Stimulated activated CD4-positive, alpha-beta T cell treated with anti-CD3 and anti-CD28 coated beads, Interleukin-12 subunit alpha, Interleukin-12 subunit beta, amount 100 ng/mL, for 4 hours (primary cell): ENCODE data around the gene ZNF787.
"Not testable (repeated sequence)": the region's sequence is repeated elsewhere in the genome, so short reads cannot be mapped to it uniquely, and the experiment has no call there.

ENCODE experiments used
- DNase-seq: peaks from one replicate; pipeline ENCODE4 v3.0.0-alpha.2; 2020

ZNF787 gene

DNA sequence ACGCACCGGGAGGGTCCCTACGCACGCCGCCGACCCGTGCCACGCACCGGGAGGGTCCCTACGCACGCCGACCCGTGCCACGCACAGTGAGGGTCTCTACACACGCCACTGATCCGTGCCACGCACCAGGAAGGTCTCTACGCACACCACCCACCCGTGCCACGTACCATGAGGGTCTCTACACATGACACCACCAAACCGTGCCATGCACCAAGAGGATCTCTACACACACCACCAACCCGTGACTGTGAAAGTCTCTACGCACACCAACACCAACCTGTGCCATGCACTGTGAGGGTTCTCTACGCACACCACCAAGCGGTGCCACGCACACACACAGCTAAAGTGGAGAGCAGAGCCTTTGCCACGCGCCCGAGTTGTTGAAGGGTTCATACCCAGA is 16.7 kb downstream of the ZNF787 start:
- no peak for DNase-seq

DNA sequence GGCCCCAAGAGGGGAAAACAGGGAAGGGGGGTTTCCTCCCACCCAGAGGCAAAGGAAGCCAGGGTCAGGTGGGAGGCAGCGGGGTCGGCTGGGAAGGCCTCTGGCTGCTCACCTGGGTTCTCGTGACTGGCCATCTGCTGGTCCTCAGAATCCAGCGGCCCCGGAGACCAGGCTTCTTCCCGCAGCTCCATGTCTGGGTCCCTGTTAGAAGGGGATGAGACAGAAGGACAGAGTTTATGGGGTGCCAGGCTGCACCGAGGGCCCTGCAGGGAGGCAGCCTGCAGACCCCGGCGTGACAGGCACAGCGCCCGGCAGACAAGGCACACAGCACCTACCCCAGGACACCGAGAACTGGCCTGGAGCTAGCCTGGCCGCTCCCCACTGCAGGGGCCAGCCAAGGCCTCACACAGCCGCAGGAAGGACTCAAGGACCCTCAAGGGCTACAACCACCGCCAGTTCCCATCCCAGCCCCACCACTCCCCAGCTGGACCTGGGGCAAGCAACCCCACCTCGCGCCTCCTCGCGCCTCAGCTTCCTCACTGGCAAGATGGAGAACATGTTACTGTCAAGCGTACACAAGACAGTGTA is 18.0 kb downstream of the ZNF787 start:
- DNase-seq: no peak

DNA sequence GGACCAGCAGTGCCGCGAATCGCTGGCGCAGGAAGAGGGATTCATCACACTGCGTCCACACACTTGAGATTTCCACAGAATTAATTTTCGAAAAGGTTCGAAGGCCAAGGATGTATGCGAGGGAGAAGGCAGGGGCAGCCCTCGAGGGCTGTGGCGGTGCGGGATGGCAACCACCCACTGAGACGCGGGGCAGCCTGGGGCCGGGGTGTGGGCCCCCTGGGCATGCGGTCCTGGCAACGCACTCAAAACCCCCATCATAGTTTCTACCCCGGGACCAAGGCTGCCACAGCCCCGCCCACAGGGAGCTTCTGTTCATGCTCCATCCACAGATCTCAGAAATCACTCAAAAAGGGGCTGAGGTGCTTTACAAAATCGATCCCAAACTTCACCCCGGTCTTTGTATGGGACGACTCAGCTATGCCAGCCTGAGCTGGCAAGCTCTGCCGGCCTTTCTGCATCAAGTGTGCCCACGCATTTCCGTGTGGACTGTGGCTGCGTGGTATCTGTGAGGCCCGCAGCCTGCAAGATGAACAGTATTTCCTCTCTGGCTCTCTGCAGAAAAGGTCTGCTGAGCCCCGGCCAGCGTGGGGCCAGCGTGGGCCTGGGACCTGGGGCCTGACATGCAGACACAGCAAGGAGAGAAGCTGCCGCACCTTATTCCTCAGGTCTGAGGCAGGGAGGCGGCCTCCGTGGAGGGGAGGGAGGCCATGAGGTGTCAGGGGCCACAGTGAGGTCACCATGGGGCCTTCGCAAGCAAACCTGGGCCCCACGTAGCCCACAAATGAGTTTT is 19.2 kb downstream of the ZNF787 start:
- DNase-seq: no peak

DNA sequence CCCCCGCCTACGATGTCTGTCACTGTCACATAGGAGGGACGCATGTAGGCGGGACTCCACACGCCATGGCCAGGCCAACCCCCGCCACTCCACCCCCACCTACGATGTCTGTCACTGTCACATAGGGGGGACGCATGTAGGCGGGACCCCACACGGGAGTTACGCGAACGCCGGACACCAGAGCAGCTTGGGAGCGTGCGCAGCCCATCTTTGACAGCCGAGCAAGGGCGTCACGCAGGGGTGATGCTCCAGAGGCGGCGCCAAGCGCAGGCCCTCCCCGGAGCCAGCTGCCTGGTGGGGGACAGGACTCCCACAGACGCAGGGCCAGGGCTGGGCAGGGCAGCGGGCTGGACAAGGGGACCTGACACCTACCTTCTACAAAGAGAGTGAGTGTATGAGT is 20.0 kb downstream of the ZNF787 start:
- no peak for DNase-seq

DNA sequence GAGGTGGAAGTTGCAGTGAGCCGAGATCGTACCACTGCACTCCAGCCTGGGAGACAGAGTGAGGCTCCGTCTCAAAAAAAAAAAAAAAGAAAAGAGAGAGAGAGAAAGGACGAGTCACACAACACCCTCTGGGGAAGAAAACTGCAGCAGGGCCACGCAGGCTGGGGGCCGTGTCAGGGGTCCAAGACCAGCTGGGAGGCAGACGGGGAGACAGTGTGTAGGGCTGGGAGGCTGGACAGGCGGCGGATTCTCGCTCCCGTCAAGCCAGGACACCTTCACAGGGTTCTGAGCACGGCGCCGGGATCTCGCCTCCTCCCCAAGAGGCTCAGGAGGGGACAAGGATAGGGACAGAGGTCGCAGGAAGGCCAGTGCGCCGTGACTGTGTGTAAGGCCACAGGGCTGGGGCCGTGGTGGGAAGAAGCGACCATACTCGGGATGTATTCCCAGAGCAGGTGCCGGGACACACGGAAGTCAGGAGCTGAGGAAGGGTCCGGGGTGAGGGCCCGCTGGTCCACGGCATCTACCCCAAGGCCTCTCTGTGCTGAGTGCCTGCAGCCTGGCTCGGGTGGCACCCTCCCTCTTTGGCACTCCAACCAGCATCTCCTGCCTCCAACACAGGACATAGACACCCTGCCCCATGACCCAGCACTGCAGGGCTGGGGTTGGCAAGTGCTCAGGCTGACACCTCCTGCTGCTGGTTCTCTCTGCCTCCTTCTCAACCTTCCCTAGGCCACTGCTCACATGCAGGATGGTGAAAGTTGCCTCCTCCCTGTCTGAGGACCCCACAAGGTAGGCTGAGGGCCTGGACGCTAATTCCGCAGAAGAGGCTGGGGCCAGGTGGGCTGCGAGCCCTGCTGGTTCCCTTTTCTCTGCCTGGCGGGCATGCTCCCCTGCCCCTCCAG is 21.2 kb downstream of the ZNF787 start:
- DNase-seq: no peak

DNA sequence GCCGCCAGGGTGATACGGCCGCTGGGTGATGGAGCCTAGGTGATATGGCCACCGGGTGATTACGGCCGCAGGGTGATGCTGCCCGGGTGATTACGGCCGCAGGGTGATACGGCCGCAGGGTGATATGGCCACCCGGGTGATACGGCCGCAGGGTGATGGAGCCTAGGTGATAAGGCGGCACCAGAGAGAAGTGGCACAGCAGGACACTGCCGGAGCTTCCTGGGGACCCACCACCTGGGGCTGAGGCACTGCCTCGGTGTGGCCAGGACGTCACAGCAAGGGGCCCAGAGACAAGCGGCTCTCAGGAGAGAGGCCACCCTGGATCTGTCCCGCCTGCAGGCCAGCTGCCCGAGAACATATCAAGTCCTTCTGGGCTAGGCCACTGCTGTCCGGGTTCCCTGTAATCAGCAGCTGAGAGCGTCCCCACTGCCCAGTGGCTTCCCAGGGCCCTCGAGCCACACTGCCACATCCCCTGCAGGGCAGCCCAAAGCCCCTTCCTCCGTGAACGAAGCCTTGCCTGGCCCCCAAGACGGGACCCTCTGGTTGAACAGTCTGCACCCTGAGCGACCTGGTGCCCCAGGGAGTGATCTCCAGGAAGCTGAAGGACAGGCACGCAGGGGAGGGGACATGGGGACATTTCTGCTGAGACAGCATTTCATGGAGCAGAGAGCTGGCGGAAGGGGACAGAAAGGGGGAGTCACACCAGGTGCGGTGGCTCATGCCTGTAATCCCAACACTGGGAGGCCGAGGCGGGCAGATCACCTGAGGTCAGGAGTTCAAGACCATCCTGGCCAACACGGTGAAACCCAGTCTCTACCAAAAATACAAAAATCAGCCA is 22.1 kb downstream of the ZNF787 start:
- DNase-seq: no peak

DNA sequence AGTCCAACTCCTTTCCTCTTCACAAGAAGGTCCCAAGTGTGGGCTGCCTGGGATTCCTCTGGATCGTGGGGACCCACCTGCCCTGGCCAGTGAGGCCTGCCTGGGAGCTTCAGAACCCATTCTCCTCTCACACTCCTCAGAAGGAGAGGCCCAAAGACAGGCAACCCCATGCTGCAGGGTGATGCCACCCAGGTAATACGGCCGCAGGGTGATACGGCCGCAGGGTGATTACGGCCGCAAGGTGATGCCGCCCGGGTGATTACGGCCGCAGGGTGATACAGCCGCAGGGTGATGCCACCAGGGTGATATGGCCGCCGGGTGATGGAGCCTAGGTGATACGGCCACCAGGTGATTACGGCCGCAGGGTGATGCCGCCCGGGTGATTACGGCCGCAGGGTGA is 22.9 kb downstream of the ZNF787 start:
- DNase-seq: not testable (repeated sequence)

DNA sequence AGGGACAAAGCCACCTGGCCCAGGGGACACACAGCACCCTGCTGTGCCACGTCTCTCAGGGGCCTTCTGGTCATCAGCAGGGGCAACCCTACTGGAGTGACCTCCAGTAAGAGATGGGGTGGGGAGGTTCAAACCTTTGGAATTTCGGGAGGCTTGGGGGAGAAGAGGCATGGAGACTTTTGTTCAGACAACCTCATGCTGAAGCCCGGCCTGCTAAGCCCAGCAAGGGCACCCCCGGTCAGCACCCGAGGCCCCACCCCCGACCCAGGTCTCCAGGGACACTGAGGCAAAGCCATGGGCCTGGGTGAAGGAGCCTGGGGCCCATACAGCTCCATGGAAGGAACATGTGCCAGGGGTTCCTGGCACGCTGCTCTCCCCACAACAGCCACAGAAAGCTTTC is 23.3 kb downstream of the ZNF787 start:
- DNase-seq: no peak

DNA sequence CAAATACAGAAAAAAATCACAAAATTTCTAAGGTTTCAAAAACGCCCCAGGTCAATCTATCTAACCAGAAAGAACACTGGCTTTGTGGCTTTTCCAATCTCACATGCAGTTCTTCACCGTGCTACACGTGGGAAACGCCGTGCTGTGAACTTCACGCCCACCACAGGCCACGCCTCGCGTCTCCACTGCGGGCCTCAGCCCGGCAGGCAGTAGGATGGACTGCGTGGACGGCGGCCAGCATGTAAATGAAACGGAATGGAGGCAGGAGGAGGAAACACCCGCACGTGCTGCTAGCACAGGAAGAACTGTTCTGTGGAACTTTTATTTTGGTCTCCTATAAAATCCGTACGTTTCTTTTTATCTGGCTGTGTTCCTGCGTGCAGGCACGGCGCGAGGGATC is 23.8 kb downstream of the ZNF787 start:
- no peak for DNase-seq

DNA sequence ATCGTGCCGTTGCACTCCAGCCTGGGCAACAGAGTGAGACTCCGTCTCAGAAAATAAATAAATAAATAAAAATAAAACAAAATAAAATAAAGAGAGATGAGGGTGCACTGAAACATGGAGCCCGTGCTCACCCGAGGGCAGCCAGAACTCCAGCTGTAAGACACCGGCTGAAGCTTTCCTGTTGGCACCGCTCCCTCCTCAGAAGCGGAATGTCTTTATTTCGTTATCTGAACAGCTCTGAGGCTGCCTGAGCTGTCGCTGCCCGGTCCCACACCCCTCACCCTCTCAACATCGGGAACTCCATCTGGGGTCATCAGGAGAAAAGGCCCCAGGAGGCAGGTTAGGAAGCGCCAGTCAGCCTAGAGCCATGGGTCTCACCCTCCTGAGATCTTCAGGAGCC is 24.4 kb downstream of the ZNF787 start:
- no peak for DNase-seq

DNA sequence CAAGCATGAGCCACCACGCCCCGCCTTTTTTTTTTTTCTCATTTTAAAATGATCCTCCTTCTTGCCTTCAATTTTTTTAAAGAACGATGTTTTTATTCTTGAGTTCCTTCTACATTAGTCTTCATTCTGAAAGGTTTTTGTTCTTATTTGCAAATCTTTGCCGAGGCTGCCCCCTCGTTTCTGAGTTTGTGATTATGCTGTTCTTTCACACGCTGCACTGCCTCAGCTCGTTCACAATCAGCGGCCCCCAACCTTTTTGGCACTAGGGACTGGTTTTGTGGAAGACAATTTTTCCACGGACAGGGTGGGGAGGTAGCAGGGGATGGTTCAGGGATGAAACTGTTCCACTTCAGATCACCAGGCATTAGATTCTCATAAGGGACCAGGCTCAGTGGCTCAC is 26.6 kb downstream of the ZNF787 start:
- no peak for DNase-seq

DNA sequence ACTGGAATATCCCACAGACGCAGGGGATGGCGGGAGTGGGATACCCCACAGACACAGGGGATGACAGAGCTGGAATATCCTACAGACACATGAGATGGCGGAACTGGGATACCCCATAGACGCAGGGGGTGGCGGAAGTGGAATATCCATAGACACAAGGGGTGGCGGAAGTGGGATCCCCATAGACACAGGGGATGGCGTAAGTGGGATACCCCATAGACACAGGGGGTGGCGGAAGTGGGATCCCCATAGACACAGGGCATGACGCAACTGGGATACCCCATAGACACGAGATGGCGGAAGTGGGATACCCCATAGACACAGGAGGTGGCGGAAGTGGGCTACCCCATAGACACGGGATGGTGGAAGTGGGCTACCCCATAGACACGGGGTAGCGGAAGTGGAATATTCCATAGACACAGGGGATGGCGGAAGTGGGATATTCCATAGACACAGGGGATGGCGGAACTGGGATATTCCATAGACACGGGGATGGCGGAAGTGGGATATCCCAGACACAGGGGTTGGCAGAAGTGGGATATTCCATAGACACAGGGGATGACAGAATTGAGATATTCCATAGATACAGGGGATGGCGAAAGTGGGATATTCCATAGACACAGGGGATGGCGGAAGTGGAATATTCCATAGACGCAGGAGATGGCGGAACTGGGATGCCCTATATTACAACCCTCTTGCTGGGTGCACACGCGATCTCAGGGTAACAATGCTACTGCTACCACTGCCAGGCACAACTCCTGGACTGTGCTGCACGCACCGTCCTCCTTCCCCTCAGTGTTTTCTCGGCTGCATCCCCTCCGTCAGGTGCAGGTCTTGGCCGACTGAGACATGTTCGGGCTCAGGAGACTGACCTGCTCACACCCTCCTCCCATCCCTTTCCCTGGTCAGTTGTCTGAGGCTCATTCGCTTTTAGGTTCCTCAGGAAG is 28.1 kb downstream of the ZNF787 start:
- no peak for DNase-seq

DNA sequence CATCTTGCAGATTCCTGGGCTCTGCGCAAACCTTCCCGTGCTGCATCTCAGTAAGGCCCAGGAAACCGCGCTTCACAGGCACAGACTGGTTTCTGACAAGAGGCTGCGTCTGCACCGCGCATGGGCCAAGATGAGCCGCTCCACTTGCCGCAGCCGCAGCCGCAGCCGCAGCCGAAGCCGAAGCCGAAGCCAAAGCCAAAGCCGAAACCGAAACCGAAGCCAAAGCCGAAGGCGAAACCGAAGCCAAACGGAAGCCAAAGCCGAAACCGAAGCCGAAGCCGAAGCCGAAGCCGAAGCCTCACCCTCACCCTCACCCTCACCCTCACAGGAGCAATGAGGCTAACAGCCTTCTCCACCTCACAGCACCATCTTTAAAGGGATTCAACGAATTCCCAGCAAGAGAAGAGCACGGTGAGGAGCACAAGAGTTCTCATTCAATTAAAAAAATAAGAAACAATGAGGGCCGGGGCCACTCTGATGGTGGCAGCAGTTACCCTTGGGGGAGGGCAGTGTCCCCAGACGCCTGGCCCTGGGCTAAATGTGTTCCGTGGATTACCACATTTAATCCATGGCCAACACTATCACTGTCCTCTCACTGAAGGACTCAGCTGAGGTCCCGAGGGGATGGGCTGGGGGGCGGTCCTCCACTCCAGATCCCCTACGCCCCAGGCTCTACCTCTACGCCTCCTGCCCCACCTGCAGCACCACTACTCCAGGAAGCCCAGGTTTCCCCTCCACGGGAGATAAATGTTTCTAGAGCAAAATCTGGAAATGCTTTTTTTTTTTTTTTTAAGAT is 29.1 kb downstream of the ZNF787 start:
- DNase-seq: no peak

DNA sequence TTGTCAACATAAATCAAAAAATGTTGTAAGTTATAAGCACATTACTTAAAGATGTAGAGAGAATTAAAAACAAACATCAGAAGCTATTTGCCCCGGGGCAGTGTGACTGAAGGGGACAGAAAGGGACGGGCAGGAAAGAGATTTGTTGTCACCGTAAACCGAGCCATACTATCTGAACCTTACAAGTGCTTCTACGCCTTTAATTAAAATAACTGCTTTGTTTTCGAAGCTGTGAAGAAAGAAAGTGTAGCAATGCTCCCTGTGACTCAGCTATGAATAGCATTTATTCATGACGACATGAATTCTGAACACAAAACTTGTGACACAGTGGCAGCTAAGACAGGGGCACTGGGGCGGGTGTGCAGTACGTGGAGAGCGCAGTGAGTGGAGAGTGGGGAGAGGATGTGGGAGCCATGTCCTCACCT is 30.0 kb downstream of the ZNF787 start:
- no peak for DNase-seq

DNA sequence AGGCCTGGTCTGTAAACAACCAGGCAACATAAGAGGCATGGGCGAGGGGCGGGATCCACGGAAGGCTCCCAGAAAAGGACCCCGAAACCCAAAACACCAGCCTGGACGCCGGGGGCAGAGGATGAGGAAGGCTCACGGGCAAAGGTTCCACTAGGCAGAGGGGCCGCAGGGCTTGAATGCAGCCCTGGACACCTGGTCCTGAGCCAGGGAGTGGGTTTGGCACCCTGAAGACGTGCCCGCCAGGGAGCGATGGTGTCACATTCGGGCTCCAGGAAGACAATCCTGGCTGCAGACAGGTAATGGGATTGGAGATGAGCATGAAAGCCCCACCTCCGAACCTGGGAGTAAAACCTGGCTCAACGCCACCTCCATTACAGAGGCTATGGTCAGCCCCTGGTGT is 31.8 kb downstream of the ZNF787 start:
- DNase-seq: no peak

DNA sequence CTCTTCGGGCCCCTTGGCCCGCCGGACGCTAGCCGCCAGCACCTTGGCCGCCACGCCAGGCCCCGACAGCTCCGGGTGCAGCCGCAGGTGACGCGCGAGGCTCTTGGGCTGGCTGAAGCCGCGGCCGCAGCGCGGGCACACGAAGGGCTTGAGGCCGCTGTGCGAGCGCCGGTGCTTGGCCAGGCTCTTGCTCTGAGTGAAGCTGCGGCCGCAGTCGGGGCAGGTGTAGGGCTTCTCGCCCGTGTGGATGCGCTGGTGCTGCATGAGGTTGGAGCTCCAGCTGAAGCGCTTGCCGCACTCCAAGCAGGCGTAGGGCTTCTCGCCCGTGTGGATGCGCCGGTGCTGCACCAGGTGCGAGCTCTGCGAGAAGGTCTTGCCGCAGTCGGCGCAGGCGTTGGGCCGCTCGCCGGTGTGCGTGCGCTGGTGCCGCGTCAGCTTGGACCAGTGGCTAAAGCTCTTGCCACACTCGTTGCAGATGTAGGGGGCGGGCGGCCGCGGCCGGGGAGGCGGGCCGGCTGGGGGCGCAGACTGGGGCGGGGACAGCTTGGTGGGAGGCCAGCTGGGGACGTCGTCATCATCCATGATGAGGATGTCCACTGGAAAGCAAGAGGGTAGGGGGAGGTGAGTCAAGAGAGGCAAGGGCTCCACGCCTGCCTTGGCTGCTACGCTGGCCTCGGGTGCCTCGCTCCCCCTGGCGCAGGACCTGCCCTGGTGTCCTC is 32.4 kb downstream of the ZNF787 start:
- no peak for DNase-seq

DNA sequence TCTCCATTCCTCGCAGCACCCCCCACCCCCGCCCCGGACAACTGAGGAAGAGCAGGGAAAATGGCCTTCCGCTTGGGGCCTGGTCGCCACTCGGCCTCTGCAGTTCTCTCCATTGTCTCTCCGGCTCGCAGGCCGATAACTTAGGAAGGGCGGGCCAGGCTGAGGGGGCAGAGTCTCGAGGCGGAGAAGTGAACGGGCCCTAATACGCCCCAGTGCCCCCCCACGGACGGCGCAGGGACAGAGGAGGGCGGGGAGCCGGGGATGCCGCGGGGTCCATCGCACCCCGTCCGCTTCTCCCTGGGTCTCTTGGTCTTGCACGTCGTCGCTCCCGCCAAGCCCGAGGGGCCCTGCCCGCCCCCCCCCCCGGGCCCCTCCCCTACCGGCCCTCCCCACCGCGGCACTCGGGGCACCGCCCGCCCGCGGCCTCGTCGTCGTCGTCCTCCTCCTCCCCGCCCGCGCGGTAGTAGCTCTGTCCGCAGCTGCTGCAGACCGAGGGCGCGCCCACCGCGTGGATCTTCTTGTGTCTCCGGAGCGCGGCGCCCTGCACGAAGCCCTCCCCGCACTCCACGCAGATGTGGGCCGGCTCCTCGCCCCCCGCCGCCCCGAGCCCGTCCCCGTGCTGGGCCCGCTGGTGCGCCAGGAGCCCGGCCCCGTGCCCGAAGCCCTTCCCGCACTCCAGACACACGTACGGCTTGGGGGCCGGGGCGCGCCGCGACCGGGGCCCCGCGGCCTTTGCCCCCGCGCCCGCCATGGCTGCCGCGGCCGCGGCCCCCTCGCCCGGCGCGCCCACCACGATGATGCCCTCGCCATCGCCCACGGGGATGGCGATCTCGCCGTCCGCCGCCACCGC is 33.2 kb downstream of the ZNF787 start:
- no peak for DNase-seq

DNA sequence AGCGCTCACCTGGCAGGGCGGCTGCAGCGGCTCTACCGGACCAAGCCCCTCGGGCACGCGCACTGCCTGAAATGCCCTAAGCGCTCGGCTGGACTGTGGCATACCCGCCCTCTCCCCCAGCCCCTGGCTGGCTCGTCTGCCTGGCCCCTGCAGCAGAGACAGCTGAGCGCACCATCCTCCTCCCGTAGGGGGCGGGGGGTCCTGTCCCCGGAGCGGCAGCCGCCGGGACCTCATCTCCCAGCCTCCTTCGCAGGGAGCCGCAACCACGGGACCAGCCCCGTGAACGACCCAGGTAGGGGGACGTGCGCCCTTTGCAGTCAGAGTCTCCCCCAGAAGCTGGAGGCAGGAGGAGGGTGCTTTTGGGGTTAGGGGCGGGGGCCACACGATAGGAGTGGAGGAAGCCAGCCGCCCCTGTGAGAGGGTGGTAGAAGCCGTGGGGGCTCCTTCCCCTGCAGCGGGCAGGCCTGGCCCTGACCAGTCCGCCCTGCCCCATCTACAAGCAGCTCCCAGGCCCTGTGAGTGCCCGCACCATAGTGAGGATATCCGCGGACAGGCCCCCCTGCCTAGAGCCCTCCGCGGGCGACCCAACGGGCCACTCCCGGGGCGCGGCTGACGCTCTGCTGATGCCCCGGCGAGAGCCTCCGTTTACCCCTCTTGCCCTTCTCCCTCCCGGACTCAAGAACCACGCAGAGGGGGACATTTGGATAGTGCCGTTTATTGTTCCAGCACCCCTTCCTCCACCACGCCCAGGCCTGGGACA is 34.2 kb downstream of the ZNF787 start:
- no peak for DNase-seq
